ENCODE measurements around the gene ALDH1L1. TPM values are rescaled to one million over a fixed set of nuclear protein-coding genes. Genes with fewer than 3 reads are reported as not detected.

ALDH1L1 gene
- total RNA-seq, 1 experiment from 2014 or later = not detected

DNA sequence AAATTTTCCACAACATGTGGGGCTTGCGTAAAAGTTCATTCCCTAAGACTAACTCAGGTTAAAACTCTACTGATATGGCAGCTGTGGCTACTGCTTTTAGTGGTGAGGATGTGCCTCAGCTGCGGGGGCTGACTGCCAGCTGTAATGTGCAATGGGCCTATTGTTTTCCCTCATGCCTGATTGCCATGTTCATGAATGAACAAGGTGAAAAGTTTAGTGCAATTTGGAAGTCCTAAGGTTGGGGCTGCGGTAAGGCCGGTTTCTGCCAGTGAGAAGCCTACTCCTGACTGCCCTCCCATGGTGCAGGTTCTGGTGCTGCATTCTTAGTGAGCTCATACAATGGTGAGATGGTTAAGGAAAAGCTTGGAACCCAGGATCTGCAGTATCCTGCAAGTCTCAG, 10.9 kb upstream of the ALDH1L1 start:
- no peaks in the 10 kb centered on the region for H3K9me2 ChIP-seq (replicated peaks; ENCODE audit: low read length)
- H3K79me2 ChIP-seq (ENCODE audit: low read length) = no peaks in the 10 kb centered on the region
- ChIA-PET CTCF (no interaction called here), POLR2A (ENCODE audit: unreplicated experiment) (no interaction called here)
- ATAC-seq = no peak
- H3K4me2 ChIP-seq (ENCODE audit: low read length) = no peak overlapping the region
- H4K20me1 ChIP-seq (ENCODE audit: low read length) = no peaks in the 10 kb centered on the region
- no peak overlapping the region for H2AFZ ChIP-seq (ENCODE audit: low read length)
- no peaks in the 10 kb centered on the region; the same call in 1 of the 2 replicates for H3K36me3 ChIP-seq (ENCODE audit: low read depth, low read length)
- no peak for DNase-seq
- no TSS peak for BruUV-seq (replicated peaks)
- no peak overlapping the region for H3K9ac ChIP-seq (ENCODE audit: low read length)
- H3F3A ChIP-seq (ENCODE audit: low read length, unreplicated experiment) = no peaks in the 10 kb centered on the region
- no peaks in the 10 kb centered on the region for H3K4me1 ChIP-seq (ENCODE audit: insufficient read depth, low read length)
- no peaks in the 10 kb centered on the region for H3K27me3 ChIP-seq (ENCODE audit: low read length)
- H3K9me3 ChIP-seq (ENCODE audit: low read length) = peaks cover 11% of the 10 kb centered on the region; the same call in 1 of the 2 replicates
- TF ChIP-seq, protein P1, sequence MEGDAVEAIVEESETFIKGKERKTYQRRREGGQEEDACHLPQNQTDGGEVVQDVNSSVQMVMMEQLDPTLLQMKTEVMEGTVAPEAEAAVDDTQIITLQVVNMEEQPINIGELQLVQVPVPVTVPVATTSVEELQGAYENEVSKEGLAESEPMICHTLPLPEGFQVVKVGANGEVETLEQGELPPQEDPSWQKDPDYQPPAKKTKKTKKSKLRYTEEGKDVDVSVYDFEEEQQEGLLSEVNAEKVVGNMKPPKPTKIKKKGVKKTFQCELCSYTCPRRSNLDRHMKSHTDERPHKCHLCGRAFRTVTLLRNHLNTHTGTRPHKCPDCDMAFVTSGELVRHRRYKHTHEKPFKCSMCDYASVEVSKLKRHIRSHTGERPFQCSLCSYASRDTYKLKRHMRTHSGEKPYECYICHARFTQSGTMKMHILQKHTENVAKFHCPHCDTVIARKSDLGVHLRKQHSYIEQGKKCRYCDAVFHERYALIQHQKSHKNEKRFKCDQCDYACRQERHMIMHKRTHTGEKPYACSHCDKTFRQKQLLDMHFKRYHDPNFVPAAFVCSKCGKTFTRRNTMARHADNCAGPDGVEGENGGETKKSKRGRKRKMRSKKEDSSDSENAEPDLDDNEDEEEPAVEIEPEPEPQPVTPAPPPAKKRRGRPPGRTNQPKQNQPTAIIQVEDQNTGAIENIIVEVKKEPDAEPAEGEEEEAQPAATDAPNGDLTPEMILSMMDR (conservative IDR thresholded peaks at IDR 0.05; ENCODE audit: low read depth, low read length) = no peak
- TF ChIP-seq EZH2phosphoT487 (IDR thresholded peaks at IDR 0.05; ENCODE audit: borderline replicate concordance, low read length) = no peak
- TF ChIP-seq EZH2 (IDR thresholded peaks at IDR 0.05; ENCODE audit: low read length, unreplicated experiment) = no peak
- no peak overlapping the region for H3K27ac ChIP-seq (ENCODE audit: low read length)
- intact Hi-C loops (cut with micrococcal nuclease) = no loop called here
- H3K4me3 ChIP-seq (ENCODE audit: low read length) = no peak overlapping the region

DNA sequence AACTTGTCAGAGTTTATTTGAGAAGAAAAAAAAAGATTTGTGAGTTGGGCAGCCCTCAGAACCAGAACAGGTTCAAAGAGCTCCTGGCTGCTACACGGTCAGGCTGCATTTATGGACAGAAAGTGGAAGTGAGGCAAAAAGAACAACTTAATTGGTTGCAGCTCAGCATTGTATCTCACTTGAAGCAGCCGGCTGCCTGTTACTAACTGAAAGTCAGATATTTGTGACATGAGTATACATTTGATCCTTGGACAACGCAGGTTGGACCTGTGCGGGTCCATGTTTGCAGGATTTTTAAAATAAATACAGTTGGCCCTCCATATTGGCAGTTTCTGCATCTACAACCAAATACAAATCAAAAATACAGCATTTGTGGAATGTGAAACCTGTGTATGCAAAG, 7.5 kb upstream of the ALDH1L1 start:
- TF ChIP-seq, protein P1 (conservative IDR thresholded peaks at IDR 0.05; ENCODE audit: low read depth, low read length) = no peak
- TF ChIP-seq EZH2 (IDR thresholded peaks at IDR 0.05; ENCODE audit: low read length, unreplicated experiment) (no peak), EZH2phosphoT487 (IDR thresholded peaks at IDR 0.05; ENCODE audit: borderline replicate concordance, low read length) (no peak)
- BruUV-seq (replicated peaks) = no TSS peak
- CTCF ChIA-PET = no interaction called here
- H3K4me3 ChIP-seq (ENCODE audit: low read length) = no peak overlapping the region
- POLR2A ChIA-PET (ENCODE audit: unreplicated experiment) = no interaction called here
- no peak for ATAC-seq
- H3K79me2 ChIP-seq (ENCODE audit: low read length) = no peaks in the 10 kb centered on the region
- no peaks in the 10 kb centered on the region for H4K20me1 ChIP-seq (ENCODE audit: low read length)
- H3K36me3 ChIP-seq (ENCODE audit: low read depth, low read length) = no peaks in the 10 kb centered on the region
- no peaks in the 10 kb centered on the region for H3F3A ChIP-seq (ENCODE audit: low read length, unreplicated experiment)
- no peak for DNase-seq
- H3K27ac ChIP-seq (ENCODE audit: low read length) = no peak overlapping the region
- H3K4me1 ChIP-seq (ENCODE audit: insufficient read depth, low read length) = no peaks in the 10 kb centered on the region
- intact Hi-C loops (cut with micrococcal nuclease) = no loop called here
- no peaks in the 10 kb centered on the region for H3K27me3 ChIP-seq (ENCODE audit: low read length)
- H3K9ac ChIP-seq (ENCODE audit: low read length) = no peak overlapping the region
- no peaks in the 10 kb centered on the region for H3K9me2 ChIP-seq (replicated peaks; ENCODE audit: low read length)
- no peaks in the 10 kb centered on the region for H3K9me3 ChIP-seq (ENCODE audit: low read length)
- H3K4me2 ChIP-seq (ENCODE audit: low read length) = no peak overlapping the region
- no peak overlapping the region for H2AFZ ChIP-seq (ENCODE audit: low read length)

DNA sequence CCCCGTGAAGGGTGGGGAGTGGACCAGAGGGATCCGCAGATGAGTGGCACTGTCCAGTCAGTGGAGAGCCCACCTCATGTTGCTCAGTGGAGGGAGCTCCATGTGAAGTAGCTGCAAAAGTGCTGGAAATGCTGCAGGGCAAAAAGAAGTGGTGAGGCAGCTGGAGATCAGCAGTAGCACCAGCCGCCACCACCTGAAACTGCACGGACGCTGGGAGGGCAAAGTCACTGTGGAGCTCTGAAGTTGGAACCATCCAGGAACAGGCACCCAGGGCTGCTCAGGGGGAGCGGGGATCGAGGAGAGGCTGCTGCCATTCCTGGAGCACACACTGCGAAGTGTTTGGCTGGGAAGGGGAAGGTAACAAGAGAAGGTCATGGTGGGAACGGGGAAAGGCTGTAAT, 6.4 kb upstream of the ALDH1L1 start:
- no peaks in the 10 kb centered on the region for H3K79me2 ChIP-seq (ENCODE audit: low read length)
- no TSS peak for BruUV-seq (replicated peaks)
- H2AFZ ChIP-seq (ENCODE audit: low read length) = no peak overlapping the region
- no peaks in the 10 kb centered on the region for H3K36me3 ChIP-seq (ENCODE audit: low read depth, low read length)
- no peak overlapping the region for H3K27ac ChIP-seq (ENCODE audit: low read length)
- intact Hi-C loops (cut with micrococcal nuclease) = no loop called here
- H3K9ac ChIP-seq (ENCODE audit: low read length) = no peak overlapping the region
- no peak overlapping the region for H3K4me2 ChIP-seq (ENCODE audit: low read length)
- DNase-seq (no peak), ATAC-seq (no peak)
- no peaks in the 10 kb centered on the region for H3K9me3 ChIP-seq (ENCODE audit: low read length)
- H4K20me1 ChIP-seq (ENCODE audit: low read length) = no peaks in the 10 kb centered on the region
- no peaks in the 10 kb centered on the region for H3K9me2 ChIP-seq (replicated peaks; ENCODE audit: low read length)
- no peaks in the 10 kb centered on the region for H3F3A ChIP-seq (ENCODE audit: low read length, unreplicated experiment)
- CTCF ChIA-PET = no interaction called here
- POLR2A ChIA-PET (ENCODE audit: unreplicated experiment) = no interaction called here
- no peaks in the 10 kb centered on the region for H3K27me3 ChIP-seq (ENCODE audit: low read length)
- TF ChIP-seq EZH2phosphoT487 (IDR thresholded peaks at IDR 0.05; ENCODE audit: borderline replicate concordance, low read length) (no peak), EZH2 (IDR thresholded peaks at IDR 0.05; ENCODE audit: low read length, unreplicated experiment) (no peak)
- TF ChIP-seq, protein P1 (conservative IDR thresholded peaks at IDR 0.05; ENCODE audit: low read depth, low read length) = no peak
- no peaks in the 10 kb centered on the region for H3K4me1 ChIP-seq (ENCODE audit: insufficient read depth, low read length)
- no peak overlapping the region for H3K4me3 ChIP-seq (ENCODE audit: low read length)

Measured in PC-3 (cell line).